ENCODE results near the gene PLK5.

PLK5 gene

GRCh38 chr19:1572795-1573194 is 48.9 kb downstream of the PLK5 start:
- Histone ChIP-seq H2AFZ (ENCODE audit: low read length) (no peak overlapping the region), H3K9ac (ENCODE audit: low read depth, low read length, poor library complexity, severe bottlenecking) (no peak overlapping the region), H3K36me3 (ENCODE audit: insufficient read depth, low read length) (peaks cover 12% of the 10 kb centered on the region; the same call in 1 of the 2 replicates), H3K4me2 (ENCODE audit: low read depth, low read length, poor library complexity, severe bottlenecking) (no peak overlapping the region), H4K20me1 (ENCODE audit: insufficient read depth, low read length, poor library complexity, severe bottlenecking) (no peaks in the 10 kb centered on the region), H3K4me3 (ENCODE audit: low read length, poor library complexity, severe bottlenecking) (no peak overlapping the region), H3K79me2 (ENCODE audit: insufficient read depth, low read length) (no peaks in the 10 kb centered on the region), H3K9me3 (ENCODE audit: insufficient read depth, low read depth, low read length) (no peaks in the 10 kb centered on the region), H3K9me2 (replicated peaks; ENCODE audit: low read depth, low read length) (no peaks in the 10 kb centered on the region), H3K27me3 (ENCODE audit: insufficient read depth, low read length, poor library complexity, severe bottlenecking) (no peaks in the 10 kb centered on the region), H3F3A (ENCODE audit: low read depth) (no peaks in the 10 kb centered on the region), H3K4me1 (ENCODE audit: insufficient read depth, low read length, poor library complexity, severe bottlenecking) (peaks cover 5% of the 10 kb centered on the region)
- TF ChIP-seq EZH2phosphoT487 (IDR thresholded peaks at IDR 0.05; ENCODE audit: borderline replicate concordance) = no peak
- no peak for TF ChIP-seq CTCF (conservative IDR thresholded peaks at IDR 0.05; ENCODE audit: low read length)

- Histone ChIP-seq H3K4me1 (ENCODE audit: insufficient read depth, low read length, poor library complexity, severe bottlenecking) (no peaks in the 10 kb centered on the region), H3K36me3 (ENCODE audit: insufficient read depth, low read length) (peaks cover 24% of the 10 kb centered on the region; the same call in 1 of the 2 replicates), H2AFZ (ENCODE audit: low read length) (no peak overlapping the region), H3K4me2 (ENCODE audit: low read depth, low read length, poor library complexity, severe bottlenecking) (no peak overlapping the region), H3K9me3 (ENCODE audit: insufficient read depth, low read depth, low read length) (no peaks in the 10 kb centered on the region), H3K9me2 (replicated peaks; ENCODE audit: low read depth, low read length) (no peaks in the 10 kb centered on the region), H3K4me3 (ENCODE audit: low read length, poor library complexity, severe bottlenecking) (no peak overlapping the region), H3F3A (ENCODE audit: low read depth) (no peaks in the 10 kb centered on the region), H4K20me1 (ENCODE audit: insufficient read depth, low read length, poor library complexity, severe bottlenecking) (no peaks in the 10 kb centered on the region), H3K9ac (ENCODE audit: low read depth, low read length, poor library complexity, severe bottlenecking) (no peak overlapping the region), H3K27me3 (ENCODE audit: insufficient read depth, low read length, poor library complexity, severe bottlenecking) (no peaks in the 10 kb centered on the region), H3K79me2 (ENCODE audit: insufficient read depth, low read length) (no peaks in the 10 kb centered on the region)
- TF ChIP-seq EZH2phosphoT487 (IDR thresholded peaks at IDR 0.05; ENCODE audit: borderline replicate concordance) (no peak), CTCF (conservative IDR thresholded peaks at IDR 0.05; ENCODE audit: low read length) (no peak)
Measured at GRCh38 chr19:1574354-1575136, 50.7 kb downstream of the PLK5 start.

GRCh38 chr19:1575323-1576241 is 51.7 kb downstream of the PLK5 start:
- no peaks in the 10 kb centered on the region for H3K79me2 ChIP-seq (ENCODE audit: insufficient read depth, low read length)
- H3K36me3 ChIP-seq (ENCODE audit: insufficient read depth, low read length) = peaks cover 34% of the 10 kb centered on the region; the same call in 1 of the 2 replicates
- H3K27me3 ChIP-seq (ENCODE audit: insufficient read depth, low read length, poor library complexity, severe bottlenecking) = no peaks in the 10 kb centered on the region
- H2AFZ ChIP-seq (ENCODE audit: low read length) = no peak overlapping the region
- no peak overlapping the region for H3K4me2 ChIP-seq (ENCODE audit: low read depth, low read length, poor library complexity, severe bottlenecking)
- H3K9ac ChIP-seq (ENCODE audit: low read depth, low read length, poor library complexity, severe bottlenecking) = no peak overlapping the region
- no peaks in the 10 kb centered on the region for H4K20me1 ChIP-seq (ENCODE audit: insufficient read depth, low read length, poor library complexity, severe bottlenecking)
- no peak overlapping the region for H3K4me3 ChIP-seq (ENCODE audit: low read length, poor library complexity, severe bottlenecking)
- H3K9me2 ChIP-seq (replicated peaks; ENCODE audit: low read depth, low read length) = no peaks in the 10 kb centered on the region
- TF ChIP-seq EZH2phosphoT487 (IDR thresholded peaks at IDR 0.05; ENCODE audit: borderline replicate concordance) = no peak
- TF ChIP-seq CTCF (conservative IDR thresholded peaks at IDR 0.05; ENCODE audit: low read length) = no peak
- no peaks in the 10 kb centered on the region for H3K9me3 ChIP-seq (ENCODE audit: insufficient read depth, low read depth, low read length)
- no peaks in the 10 kb centered on the region for H3F3A ChIP-seq (ENCODE audit: low read depth)
- H3K4me1 ChIP-seq (ENCODE audit: insufficient read depth, low read length, poor library complexity, severe bottlenecking) = no peaks in the 10 kb centered on the region
